ENCODE measurements around the gene CRTC1. TPM values are rescaled to one million over a fixed set of nuclear protein-coding genes. Genes with fewer than 3 reads are reported as not detected.

The CRTC1 gene
- total RNA-seq, 1 donor from 2014 or later: 28.8 TPM

DNA sequence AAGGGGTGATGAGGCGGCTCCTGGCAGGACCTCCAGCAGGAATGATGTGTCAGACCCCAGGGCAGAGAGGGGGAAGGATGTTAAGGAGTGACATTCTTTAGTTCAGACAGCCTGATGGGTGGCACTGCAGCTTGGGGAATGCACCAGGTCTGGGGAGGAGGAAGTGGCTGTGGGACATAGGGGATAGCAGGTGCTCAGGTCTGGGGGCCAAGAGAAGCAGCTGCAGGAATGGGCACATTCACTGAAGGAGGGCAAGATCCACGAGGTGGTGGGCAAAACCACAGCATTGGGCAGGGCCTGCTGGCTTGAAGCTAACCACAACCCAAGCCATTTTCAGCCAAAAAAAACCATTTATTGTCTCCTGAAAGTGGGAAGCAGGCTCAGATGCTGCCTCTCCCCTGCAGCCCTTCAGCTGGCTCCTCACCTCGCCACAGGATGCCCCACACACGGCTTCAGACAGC is 81.1 kb downstream of the CRTC1 start:
- Mint-ChIP-seq H3K27me3 (ENCODE audit: unreplicated experiment) (peaks cover 3% of the 10 kb centered on the region), H3K4me1 (ENCODE audit: low read depth, unreplicated experiment) (peaks cover 6% of the 10 kb centered on the region), H3K36me3 (ENCODE audit: unreplicated experiment) (no peaks in the 10 kb centered on the region), H3K4me3 (ENCODE audit: unreplicated experiment) (no peak overlapping the region), H3K27ac (ENCODE audit: unreplicated experiment) (no peak overlapping the region), H3K9me3 (ENCODE audit: unreplicated experiment) (peaks cover 2% of the 10 kb centered on the region)
- TF ChIP-seq, protein P1, sequence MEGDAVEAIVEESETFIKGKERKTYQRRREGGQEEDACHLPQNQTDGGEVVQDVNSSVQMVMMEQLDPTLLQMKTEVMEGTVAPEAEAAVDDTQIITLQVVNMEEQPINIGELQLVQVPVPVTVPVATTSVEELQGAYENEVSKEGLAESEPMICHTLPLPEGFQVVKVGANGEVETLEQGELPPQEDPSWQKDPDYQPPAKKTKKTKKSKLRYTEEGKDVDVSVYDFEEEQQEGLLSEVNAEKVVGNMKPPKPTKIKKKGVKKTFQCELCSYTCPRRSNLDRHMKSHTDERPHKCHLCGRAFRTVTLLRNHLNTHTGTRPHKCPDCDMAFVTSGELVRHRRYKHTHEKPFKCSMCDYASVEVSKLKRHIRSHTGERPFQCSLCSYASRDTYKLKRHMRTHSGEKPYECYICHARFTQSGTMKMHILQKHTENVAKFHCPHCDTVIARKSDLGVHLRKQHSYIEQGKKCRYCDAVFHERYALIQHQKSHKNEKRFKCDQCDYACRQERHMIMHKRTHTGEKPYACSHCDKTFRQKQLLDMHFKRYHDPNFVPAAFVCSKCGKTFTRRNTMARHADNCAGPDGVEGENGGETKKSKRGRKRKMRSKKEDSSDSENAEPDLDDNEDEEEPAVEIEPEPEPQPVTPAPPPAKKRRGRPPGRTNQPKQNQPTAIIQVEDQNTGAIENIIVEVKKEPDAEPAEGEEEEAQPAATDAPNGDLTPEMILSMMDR (IDR thresholded peaks at IDR 0.05; ENCODE audit: partially characterized antibody, unreplicated experiment): no peak
- peak; percentile 7 for DNase-seq

DNA sequence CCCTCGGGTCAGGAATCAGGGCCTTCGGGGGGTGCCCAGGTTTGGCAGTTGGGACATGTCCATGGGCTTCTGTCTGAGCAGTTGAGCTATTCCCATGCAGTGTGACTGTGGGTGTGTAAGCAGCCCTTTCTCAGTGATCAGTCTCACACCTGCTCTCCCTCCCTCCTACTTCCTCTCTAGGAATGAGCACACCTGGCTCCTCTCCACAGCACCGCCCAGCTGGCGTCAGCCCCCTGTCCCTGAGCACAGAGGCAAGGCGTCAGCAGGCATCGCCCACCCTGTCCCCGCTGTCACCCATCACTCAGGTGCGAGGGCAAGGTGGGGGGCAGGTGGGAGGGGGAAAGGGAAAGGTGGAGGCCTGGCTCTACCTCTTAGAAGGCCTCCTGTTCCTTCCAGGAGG is 81.7 kb downstream of the CRTC1 start:
- peaks cover 6% of the 10 kb centered on the region for H3K4me1 Mint-ChIP-seq (ENCODE audit: low read depth, unreplicated experiment)

GRCh38 chr19:18768046-18768771 is 84.7 kb downstream of the CRTC1 start:
- peak overlapping the region; percentile 28 for H3K27ac Mint-ChIP-seq (ENCODE audit: unreplicated experiment)

More for the DNA sequence above, 81.7 kb downstream of the CRTC1 start:
- peaks cover 2% of the 10 kb centered on the region for H3K9me3 Mint-ChIP-seq (ENCODE audit: unreplicated experiment)
- no peaks in the 10 kb centered on the region for H3K36me3 Mint-ChIP-seq (ENCODE audit: unreplicated experiment)
- peaks cover 3% of the 10 kb centered on the region for H3K27me3 Mint-ChIP-seq (ENCODE audit: unreplicated experiment)
- H3K27ac Mint-ChIP-seq (ENCODE audit: unreplicated experiment): no peak overlapping the region
- TF ChIP-seq, protein P1 (IDR thresholded peaks at IDR 0.05; ENCODE audit: partially characterized antibody, unreplicated experiment): no peak
- DNase-seq: no peak
- H3K4me3 Mint-ChIP-seq (ENCODE audit: unreplicated experiment): no peak overlapping the region

DNA sequence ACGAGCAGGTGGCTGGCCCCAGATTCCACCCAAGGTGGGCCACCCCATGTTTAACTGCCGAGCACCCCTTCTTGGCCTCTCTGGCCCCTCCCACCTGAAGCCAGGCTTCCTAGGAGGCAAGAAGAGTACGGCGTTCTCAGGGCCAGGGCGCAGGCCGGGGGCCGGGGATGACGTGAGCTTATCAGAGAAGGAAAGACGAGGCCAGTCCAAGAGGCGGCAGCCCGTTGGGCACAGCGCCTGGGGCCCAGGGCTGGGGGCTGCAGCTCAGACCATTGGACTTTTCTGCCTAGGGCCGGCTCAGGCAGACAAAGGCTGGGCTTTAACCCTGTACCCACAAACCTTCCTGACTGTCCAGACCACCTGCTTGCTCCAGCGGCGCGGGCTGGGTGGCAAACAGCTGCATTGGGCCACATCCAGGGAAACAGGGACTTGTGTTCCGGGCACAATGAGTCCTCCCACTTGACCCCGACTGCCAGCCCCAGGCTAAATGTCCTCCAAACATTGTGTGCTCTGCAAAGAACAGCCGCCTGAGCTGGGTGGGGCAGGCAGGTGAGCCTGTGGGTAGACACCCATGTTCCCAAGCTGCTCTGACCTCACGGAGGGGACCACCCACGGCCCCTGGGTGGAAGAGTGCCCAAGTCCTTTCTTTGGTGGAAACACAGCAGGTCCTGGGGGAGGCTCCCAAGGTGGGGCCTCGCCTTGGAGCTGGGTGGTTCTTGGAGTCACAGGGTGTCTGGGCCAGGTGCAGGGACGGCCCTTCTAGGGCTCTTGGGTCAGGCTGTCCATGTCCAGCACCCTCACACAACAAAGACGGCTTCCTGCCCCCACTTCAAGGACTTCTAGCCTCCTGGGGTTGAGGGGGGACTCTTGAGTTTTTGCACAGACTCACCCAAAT is 85.8 kb downstream of the CRTC1 start:
- Mint-ChIP-seq H3K9me3 (ENCODE audit: unreplicated experiment) (peaks cover 8% of the 10 kb centered on the region), H3K4me1 (ENCODE audit: low read depth, unreplicated experiment) (peaks cover 11% of the 10 kb centered on the region), H3K36me3 (ENCODE audit: unreplicated experiment) (no peaks in the 10 kb centered on the region), H3K27ac (ENCODE audit: unreplicated experiment) (no peak overlapping the region), H3K4me3 (ENCODE audit: unreplicated experiment) (no peak overlapping the region), H3K27me3 (ENCODE audit: unreplicated experiment) (peaks cover 13% of the 10 kb centered on the region)
- peak; percentile 12 for DNase-seq
- TF ChIP-seq, protein P1 (IDR thresholded peaks at IDR 0.05; ENCODE audit: partially characterized antibody, unreplicated experiment): no peak

More at GRCh38 chr19:18768046-18768771, 84.7 kb downstream of the CRTC1 start:
- H3K9me3 Mint-ChIP-seq (ENCODE audit: unreplicated experiment): peaks cover 11% of the 10 kb centered on the region
- H3K4me3 Mint-ChIP-seq (ENCODE audit: unreplicated experiment): no peak overlapping the region
- H3K4me1 Mint-ChIP-seq (ENCODE audit: low read depth, unreplicated experiment): peaks cover 9% of the 10 kb centered on the region
- H3K27me3 Mint-ChIP-seq (ENCODE audit: unreplicated experiment): peaks cover 13% of the 10 kb centered on the region
- H3K36me3 Mint-ChIP-seq (ENCODE audit: unreplicated experiment): no peaks in the 10 kb centered on the region
- TF ChIP-seq, protein P1 (IDR thresholded peaks at IDR 0.05; ENCODE audit: partially characterized antibody, unreplicated experiment): peak; percentile 28
- peak; percentile 51 for DNase-seq
